DOHH2 (cell line): Measurements from ENCODE around the gene APOL2.

Experiments used
- H3F3A ChIP-seq: fragments of 200-600 bp; sonication (generic), shearing (Covaris generic); 2 replicates; pipeline ENCODE4 v1.6.0; 2016; ENCODE audit warnings: antibody characterized with exemption, mild to moderate bottlenecking; ENCODE audit not compliant: control insufficient read depth, insufficient read depth
- H3K27ac ChIP-seq: fragments of 200-600 bp; sonication (generic); 2 replicates; pipeline ENCODE4 v1.5.1; 2014; ENCODE audit warnings: low read depth, mild to moderate bottlenecking, low read length, moderate library complexity
- H3K27me3 ChIP-seq: fragments of 200-600 bp; sonication (generic); 2 replicates; pipeline ENCODE4 v1.6.1; 2014; ENCODE audit warnings: mild to moderate bottlenecking, low read length, mixed read lengths; ENCODE audit not compliant: control insufficient read depth
- H3K36me3 ChIP-seq: fragments of 200-600 bp; sonication (generic); 2 replicates; pipeline ENCODE4 v1.6.1; 2014; ENCODE audit warnings: mild to moderate bottlenecking, low read length, moderate library complexity, mixed read lengths; ENCODE audit not compliant: control insufficient read depth
- H3K4me1 ChIP-seq: fragments of 200-600 bp; sonication (generic); 2 replicates; pipeline ENCODE4 v1.6.1; 2014; ENCODE audit warnings: mild to moderate bottlenecking, low read length, mixed read lengths; ENCODE audit not compliant: control insufficient read depth
- H3K4me2 ChIP-seq: fragments of 200-600 bp; sonication (generic); 2 replicates; pipeline ENCODE4 v1.6.0; 2014; ENCODE audit warnings: mild to moderate bottlenecking, low read length, moderate library complexity
- H3K4me3 ChIP-seq: fragments of 200-600 bp; sonication (generic); 2 replicates; pipeline ENCODE4 v1.5.1; 2014; ENCODE audit warnings: mild to moderate bottlenecking, low read length, mixed read lengths
- H3K79me2 ChIP-seq: fragments of 200-600 bp; sonication (generic); 2 replicates; pipeline ENCODE4 v1.6.1; 2014; ENCODE audit warnings: mild to moderate bottlenecking, low read length, mixed read lengths; ENCODE audit not compliant: control insufficient read depth
- H3K9me2 ChIP-seq: fragments of 200-600 bp; sonication (generic); replicated peaks from 2 replicates; pipeline ENCODE4 v1.6.1; 2014; ENCODE audit warnings: mild to moderate bottlenecking, low read length, mixed read lengths; ENCODE audit not compliant: control insufficient read depth
- H3K9me3 ChIP-seq: fragments of 200-600 bp; sonication (generic); 2 replicates; pipeline ENCODE4 v1.6.1; 2014; ENCODE audit warnings: antibody characterized with exemption, low read length, mixed read lengths; ENCODE audit not compliant: control insufficient read depth, insufficient read depth
- H4K20me1 ChIP-seq: fragments of 200-600 bp; sonication (generic); 2 replicates; pipeline ENCODE4 v1.6.0; 2014; ENCODE audit warnings: low read depth, mild to moderate bottlenecking, antibody characterized with exemption, low read length, moderate library complexity; ENCODE audit not compliant: control insufficient read depth, insufficient read depth
- EZH2phosphoT487 ChIP-seq: fragments of 200-600 bp; sonication (generic); IDR thresholded peaks from 2 replicates; pipeline ENCODE4 v1.6.1; 2017; ENCODE audit warnings: borderline replicate concordance, mild to moderate bottlenecking, antibody characterized with exemption, low read length, moderate library complexity, mixed read lengths
- TF ChIP-seq, protein P1 (sequence below): fragments of 200-600 bp; sonication (generic); IDR thresholded peaks from one replicate; pipeline ENCODE4 v1.5.1; 2014; ENCODE audit warnings: antibody characterized with exemption, mild to moderate bottlenecking, low read depth, low read length; ENCODE audit not compliant: poor library complexity, severe bottlenecking

APOL2 gene

DNA sequence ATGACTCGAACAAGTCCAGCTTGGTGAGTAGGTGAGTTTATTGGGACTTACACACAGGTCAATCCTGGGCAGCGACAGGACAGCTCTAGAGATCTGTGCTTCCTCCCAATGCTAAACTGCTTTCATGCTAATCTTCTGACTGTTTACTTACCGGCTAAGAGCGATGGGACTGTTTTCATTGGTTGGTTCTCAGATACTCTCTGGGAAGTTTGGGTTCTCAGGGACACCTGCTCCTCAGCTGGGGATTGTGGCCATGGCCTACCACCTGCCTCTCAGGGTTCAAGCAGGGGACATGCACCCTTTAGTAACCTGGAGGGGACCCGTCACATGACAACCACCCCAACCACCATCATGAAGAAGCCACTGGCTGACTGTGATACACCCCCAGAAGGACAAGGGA is 13.1 kb downstream of the APOL2 start:
- no peaks in the 10 kb centered on the region for H3K9me2 ChIP-seq
- H3K4me1 ChIP-seq: no peaks in the 10 kb centered on the region
- H3K27me3 ChIP-seq: peaks cover 7% of the 10 kb centered on the region
- H3F3A ChIP-seq: no peaks in the 10 kb centered on the region
- H4K20me1 ChIP-seq: no peaks in the 10 kb centered on the region
- H3K4me2 ChIP-seq: no peak overlapping the region
- TF ChIP-seq EZH2phosphoT487: no peak
- TF ChIP-seq, protein P1, sequence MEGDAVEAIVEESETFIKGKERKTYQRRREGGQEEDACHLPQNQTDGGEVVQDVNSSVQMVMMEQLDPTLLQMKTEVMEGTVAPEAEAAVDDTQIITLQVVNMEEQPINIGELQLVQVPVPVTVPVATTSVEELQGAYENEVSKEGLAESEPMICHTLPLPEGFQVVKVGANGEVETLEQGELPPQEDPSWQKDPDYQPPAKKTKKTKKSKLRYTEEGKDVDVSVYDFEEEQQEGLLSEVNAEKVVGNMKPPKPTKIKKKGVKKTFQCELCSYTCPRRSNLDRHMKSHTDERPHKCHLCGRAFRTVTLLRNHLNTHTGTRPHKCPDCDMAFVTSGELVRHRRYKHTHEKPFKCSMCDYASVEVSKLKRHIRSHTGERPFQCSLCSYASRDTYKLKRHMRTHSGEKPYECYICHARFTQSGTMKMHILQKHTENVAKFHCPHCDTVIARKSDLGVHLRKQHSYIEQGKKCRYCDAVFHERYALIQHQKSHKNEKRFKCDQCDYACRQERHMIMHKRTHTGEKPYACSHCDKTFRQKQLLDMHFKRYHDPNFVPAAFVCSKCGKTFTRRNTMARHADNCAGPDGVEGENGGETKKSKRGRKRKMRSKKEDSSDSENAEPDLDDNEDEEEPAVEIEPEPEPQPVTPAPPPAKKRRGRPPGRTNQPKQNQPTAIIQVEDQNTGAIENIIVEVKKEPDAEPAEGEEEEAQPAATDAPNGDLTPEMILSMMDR: no peak
- no peaks in the 10 kb centered on the region for H3K79me2 ChIP-seq
- H3K36me3 ChIP-seq: no peaks in the 10 kb centered on the region
- H3K9me3 ChIP-seq: no peaks in the 10 kb centered on the region
- H3K4me3 ChIP-seq: no peak overlapping the region
- no peak overlapping the region for H3K27ac ChIP-seq

DNA sequence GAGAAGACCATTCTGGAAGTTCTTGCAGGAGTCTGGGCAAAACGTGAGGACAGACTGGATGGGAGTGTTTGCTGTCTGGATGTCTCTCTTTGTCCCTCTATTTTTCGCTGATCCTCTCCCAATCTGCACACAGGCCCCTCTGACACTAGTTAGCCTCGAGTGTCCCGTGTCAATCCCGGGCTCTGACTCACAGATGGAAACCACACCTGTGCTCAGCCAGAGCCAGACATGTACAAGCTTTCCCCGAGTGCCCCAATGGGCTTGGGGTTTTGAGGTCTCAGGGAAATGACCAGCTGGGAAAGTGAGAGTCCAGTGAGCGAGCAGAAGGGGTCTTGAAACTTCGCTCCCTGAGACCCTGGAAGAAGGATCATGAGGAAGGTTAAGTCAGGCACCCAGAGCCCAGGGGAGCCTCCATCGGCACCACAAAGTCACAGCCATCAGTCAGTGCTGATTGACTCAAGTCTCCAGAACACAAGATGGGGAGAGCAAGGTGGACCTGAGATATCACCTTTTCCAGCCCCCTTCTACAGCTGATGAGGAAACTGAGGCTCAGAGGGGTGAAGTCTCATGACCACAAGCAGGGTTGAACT is 13.9 kb downstream of the APOL2 start:
- Histone ChIP-seq H3F3A (no peaks in the 10 kb centered on the region), H4K20me1 (no peaks in the 10 kb centered on the region), H3K4me1 (no peaks in the 10 kb centered on the region), H3K36me3 (no peaks in the 10 kb centered on the region), H3K4me2 (no peak overlapping the region), H3K9me3 (no peaks in the 10 kb centered on the region), H3K27me3 (peaks cover 15% of the 10 kb centered on the region), H3K9me2 (no peaks in the 10 kb centered on the region), H3K27ac (no peak overlapping the region), H3K79me2 (no peaks in the 10 kb centered on the region), H3K4me3 (no peak overlapping the region)
- TF ChIP-seq, protein P1: no peak
- TF ChIP-seq EZH2phosphoT487: no peak

DNA sequence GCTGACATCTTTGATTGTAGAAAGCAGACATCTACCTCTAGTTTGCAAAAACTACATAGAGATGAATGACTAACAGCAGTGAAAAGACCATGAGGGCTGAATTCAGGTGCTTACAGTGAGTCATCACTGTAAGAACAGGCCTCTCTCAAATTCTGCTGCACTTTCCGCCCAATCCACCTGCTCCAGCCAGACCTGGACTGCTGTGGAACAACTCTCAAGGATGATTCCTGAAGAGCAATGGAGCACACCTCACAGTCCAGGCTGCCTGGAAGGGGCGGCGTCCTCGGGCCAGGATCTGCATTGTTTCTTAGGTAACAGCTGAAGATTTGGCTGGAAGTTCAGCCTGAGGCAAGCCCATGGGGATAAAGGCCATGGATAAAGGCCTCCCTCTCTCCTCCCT is 15.1 kb downstream of the APOL2 start:
- TF ChIP-seq, protein P1: no peak
- no peak for TF ChIP-seq EZH2phosphoT487
- Histone ChIP-seq H3K4me3 (no peak overlapping the region), H3K4me2 (no peak overlapping the region), H3K27ac (no peak overlapping the region), H3K27me3 (peaks cover 21% of the 10 kb centered on the region), H3K36me3 (no peaks in the 10 kb centered on the region), H3K9me3 (no peaks in the 10 kb centered on the region), H4K20me1 (no peaks in the 10 kb centered on the region), H3F3A (no peaks in the 10 kb centered on the region), H3K9me2 (no peaks in the 10 kb centered on the region), H3K79me2 (no peaks in the 10 kb centered on the region), H3K4me1 (no peaks in the 10 kb centered on the region)
